Ovary (tissue), 1 donor: ENCODE results near the gene PLPP6.

Experiments used
- EP300 ChIP-seq: sonication (generic); formaldehyde crosslinking; IDR thresholded peaks from one replicate; pipeline ENCODE4 v1.6.1; 2017; ENCODE audit warnings: antibody characterized with exemption
- POLR2A ChIP-seq: fragments of 450-650 bp; IDR thresholded peaks from one replicate; pipeline ENCODE4 v1.6.1; 2017; ENCODE audit warnings: antibody characterized with exemption, mild to moderate bottlenecking, moderate library complexity

GRCh38 chr9:4622016-4622415, 40.1 kb upstream of the PLPP6 start:
- TF ChIP-seq POLR2A, result no peak
- TF ChIP-seq EP300, result no peak
